CD4-positive, alpha-beta memory T cell (primary cell): Measurements from ENCODE around the gene ARID1B. TPM values are rescaled to one million over a fixed set of nuclear protein-coding genes. Genes with fewer than 3 reads are reported as not detected.

ENCODE experiments used
- CTCF ChIA-PET: fragments of 350-600 bp; sonication (Branson Sonifier 250); formaldehyde crosslinking; loops from one replicate; lab custom pipeline; 2021; ENCODE audit warnings: inconsistent platforms; ENCODE audit not compliant: partially characterized antibody; lab: Charles Lee
- POLR2A ChIA-PET: fragments of 350-600 bp; sonication (Branson Sonifier 250); formaldehyde crosslinking; loops from one replicate; lab custom pipeline; 2021; ENCODE audit not compliant: partially characterized antibody; lab: Charles Lee
- DNase-seq, 5 donors: peaks; one replicate each; pipeline versions ENCODE4 v3.0.0 to v3.0.0-alpha.2; 2020 to 2022; ENCODE audit warnings: mixed read lengths in 1 of 5
- H3K27ac ChIP-seq: one replicate; pipeline ENCODE4 v1.7.0; 2013; ENCODE audit warnings: low read depth, low read length
- H3K27me3 ChIP-seq: 2 replicates; pipeline ENCODE4 v1.7.0; 2013; ENCODE audit warnings: mild to moderate bottlenecking, low read length, moderate library complexity; ENCODE audit not compliant: insufficient read depth
- H3K36me3 ChIP-seq: 2 replicates; pipeline ENCODE4 v1.7.0; 2013; ENCODE audit warnings: mild to moderate bottlenecking, low read length, moderate library complexity; ENCODE audit not compliant: insufficient read depth
- H3K4me1 ChIP-seq: 2 replicates; pipeline ENCODE4 v1.7.0; 2013; ENCODE audit warnings: mild to moderate bottlenecking, low read length, moderate library complexity; ENCODE audit not compliant: insufficient read depth
- H3K4me3 ChIP-seq, 2 donors: one replicate each; pipeline ENCODE4 v1.7.0; 2013; ENCODE audit warnings: low read length in 2 of 2, mild to moderate bottlenecking in 1 of 2
- H3K9me3 ChIP-seq, 2 donors: one replicate each; pipeline ENCODE4 v1.7.0; 2013; ENCODE audit warnings: low read length in 2 of 2, control low read depth in 1 of 2; ENCODE audit not compliant: control insufficient read depth in 1 of 2
- H3K27ac Mint-ChIP-seq, 7 donors: one replicate each; pipeline ENCODE4 v1.8.0; 2020 to 2021; ENCODE audit warnings: mixed read lengths in 7 of 7, mild to moderate bottlenecking in 6 of 7, inconsistent platforms in 3 of 7, moderate library complexity in 3 of 7
- H3K27me3 Mint-ChIP-seq, 2 donors: one replicate each; pipeline ENCODE4 v1.8.0; 2020 to 2021; ENCODE audit warnings: mixed read lengths in 2 of 2
- H3K36me3 Mint-ChIP-seq, 2 donors: one replicate each; pipeline ENCODE4 v1.8.0; 2020 to 2021; ENCODE audit warnings: mixed read lengths in 2 of 2, inconsistent platforms in 1 of 2, mild to moderate bottlenecking in 1 of 2
- H3K4me1 Mint-ChIP-seq, 4 donors: one replicate each; pipeline ENCODE4 v1.8.0; 2020 to 2021; ENCODE audit warnings: mixed read lengths in 4 of 4, mild to moderate bottlenecking in 1 of 4
- H3K4me3 Mint-ChIP-seq, 8 donors: one replicate each; pipeline ENCODE4 v1.8.0; 2020 to 2021; ENCODE audit warnings: mixed read lengths in 8 of 8, mild to moderate bottlenecking in 7 of 8, moderate library complexity in 6 of 8, inconsistent platforms in 3 of 8
- H3K9me3 Mint-ChIP-seq, 8 donors: one replicate each; pipeline ENCODE4 v1.8.0; 2020 to 2021; ENCODE audit warnings: mixed read lengths in 8 of 8, mild to moderate bottlenecking in 5 of 8, inconsistent platforms in 3 of 8, moderate library complexity in 1 of 8
- intact Hi-C: fragments of 100-400 bp; cut with micrococcal nuclease; formaldehyde crosslinking; loops from one replicate; pipeline ENCODE4 v1.15.1; 2023
- polyA plus RNA-seq, 2 donors: library from polyadenylated mRNA; unstranded; fragments of 300-500 nt; fragmentation: Illumina TruSeq; gene quantifications; one replicate each; pipeline ENCODE4 v1.2.3, GENCODE V29; 2021
- total RNA-seq, 2 experiments: library from RNA; stranded (reverse); gene quantifications; one replicate each; pipeline ENCODE4 v1.2.3, GENCODE V29; 2021

ARID1B gene
- total and polyA plus RNA-seq, 4 experiments from 2014 or later: 5.4 to 131 (median 72.4) TPM

DNA sequence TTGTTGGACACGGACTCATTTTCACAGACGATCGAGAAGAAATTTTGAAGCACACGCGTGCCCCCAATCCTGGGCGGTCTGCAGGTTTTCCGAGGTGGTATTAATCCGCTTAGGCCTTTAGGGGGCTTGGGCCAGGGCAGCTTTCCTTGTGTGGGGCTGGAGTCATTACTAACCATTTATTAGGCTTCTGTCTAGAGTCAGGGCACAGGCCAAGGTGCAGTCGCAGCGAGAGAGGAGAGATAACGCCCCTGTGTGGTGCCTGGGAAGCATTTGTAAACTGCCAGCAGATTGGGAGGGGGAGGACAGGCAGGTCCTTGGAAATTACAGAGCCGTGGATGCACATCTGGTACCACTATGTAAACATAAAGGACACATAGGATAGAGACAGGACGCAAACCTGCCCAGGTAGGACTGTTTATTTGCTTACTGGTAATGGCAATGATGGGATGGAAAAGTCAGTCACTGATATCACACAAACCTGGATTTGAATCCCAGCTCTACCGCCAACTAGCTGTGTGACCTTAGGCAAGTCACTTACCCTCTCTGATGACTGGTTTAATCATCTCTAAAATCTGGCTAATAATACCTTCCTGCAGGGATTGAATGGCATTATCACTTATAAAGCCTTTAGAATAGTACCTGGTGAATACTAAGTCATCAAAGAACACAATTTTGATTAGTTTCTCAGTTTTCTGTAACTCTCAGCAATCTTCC lies 469.8 kb downstream of the ARID1B start:
- Histone ChIP-seq H3K27me3 (no peaks in the 10 kb centered on the region), H3K4me3 (no peak overlapping the region), H3K4me1 (no peaks in the 10 kb centered on the region), H3K36me3 (no peaks in the 10 kb centered on the region), H3K9me3 (peaks cover 0 to 4% of the 10 kb centered on the region in 2 donors), H3K27ac (no peak overlapping the region)
- Mint-ChIP-seq H3K4me1 (no peaks in the 10 kb centered on the region), H3K36me3 (no peaks in the 10 kb centered on the region), H3K4me3 (no peak overlapping the region), H3K27me3 (peaks cover 0 to 2% of the 10 kb centered on the region in 2 donors), H3K27ac (no peak overlapping the region), H3K9me3 (peaks cover 0 to 15% (median 9%) of the 10 kb centered on the region in 8 donors)
- no peak for DNase-seq
- CTCF ChIA-PET: no interaction called here
- intact Hi-C loops: no loop called here
- POLR2A ChIA-PET: no interaction called here

DNA sequence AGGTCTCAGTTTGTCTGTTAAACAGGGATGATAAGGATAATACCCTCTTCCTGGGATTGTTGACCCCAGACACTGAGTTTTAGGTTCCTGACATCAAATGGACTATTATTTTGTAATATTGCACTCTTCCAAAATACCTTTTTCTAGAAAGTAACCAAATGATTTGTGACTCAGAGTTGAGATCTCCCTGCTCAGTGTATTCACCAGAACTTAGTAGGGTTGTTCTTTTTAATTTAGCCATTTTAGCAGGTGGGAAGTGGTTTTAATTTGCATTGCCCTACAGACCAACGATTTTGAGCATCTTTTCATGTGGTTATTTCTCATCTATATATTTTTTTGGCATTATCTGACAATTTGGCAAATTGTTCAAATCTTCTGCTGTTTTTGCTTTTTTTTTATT lies 471.1 kb downstream of the ARID1B start:
- CTCF ChIA-PET: no interaction called here
- POLR2A ChIA-PET: no interaction called here
- Histone ChIP-seq H3K27me3 (no peaks in the 10 kb centered on the region), H3K36me3 (no peaks in the 10 kb centered on the region), H3K9me3 (peaks cover 0 to 4% of the 10 kb centered on the region in 2 donors), H3K4me3 (no peak overlapping the region), H3K27ac (no peak overlapping the region), H3K4me1 (no peaks in the 10 kb centered on the region)
- no peak overlapping the region for H3K27ac Mint-ChIP-seq
- H3K27me3 Mint-ChIP-seq: peaks cover 0 to 2% of the 10 kb centered on the region in 2 donors
- H3K9me3 Mint-ChIP-seq: peaks cover 0 to 15% (median 9%) of the 10 kb centered on the region in 8 donors
- no peak for DNase-seq
- H3K36me3 Mint-ChIP-seq: no peaks in the 10 kb centered on the region
- H3K4me3 Mint-ChIP-seq: no peak overlapping the region
- H3K4me1 Mint-ChIP-seq: no peaks in the 10 kb centered on the region
- intact Hi-C loops: no loop called here

DNA sequence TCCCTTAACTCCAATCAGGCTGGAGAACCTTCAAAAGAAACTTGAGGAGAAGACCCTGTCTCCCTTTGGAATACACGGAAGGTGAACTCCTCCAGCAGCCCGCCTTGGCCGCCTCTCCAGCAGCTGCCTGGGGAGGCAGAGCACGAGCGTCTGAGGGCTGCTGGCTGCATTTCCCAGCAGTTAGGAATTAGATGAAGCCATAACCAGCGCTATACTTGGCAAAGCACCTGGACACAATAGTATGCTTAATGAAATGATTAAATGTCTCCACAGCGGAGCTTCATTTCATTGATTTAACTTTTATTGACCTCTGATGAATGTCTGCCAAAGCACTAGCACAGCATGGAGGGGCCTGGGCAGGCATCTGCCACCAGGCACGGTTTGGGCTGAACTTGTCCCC lies 472.6 kb downstream of the ARID1B start:
- H3K4me3 ChIP-seq: no peak overlapping the region
- Mint-ChIP-seq H3K27ac (no peak overlapping the region), H3K36me3 (no peaks in the 10 kb centered on the region), H3K9me3 (peaks cover 0 to 12% (median 8%) of the 10 kb centered on the region in 8 donors), H3K27me3 (peaks cover 4 to 7% of the 10 kb centered on the region in 2 donors), H3K4me1 (peaks cover 0 to 5% (median 3%) of the 10 kb centered on the region in 4 donors), H3K4me3 (no peak overlapping the region)
- DNase-seq: no peak
- H3K4me1 ChIP-seq: no peaks in the 10 kb centered on the region
- H3K27me3 ChIP-seq: no peaks in the 10 kb centered on the region
- H3K36me3 ChIP-seq: no peaks in the 10 kb centered on the region
- POLR2A ChIA-PET: no interaction called here
- peaks cover 0 to 4% of the 10 kb centered on the region in 2 donors for H3K9me3 ChIP-seq
- H3K27ac ChIP-seq: no peak overlapping the region
- CTCF ChIA-PET: no interaction called here
- intact Hi-C loops: no loop called here

DNA sequence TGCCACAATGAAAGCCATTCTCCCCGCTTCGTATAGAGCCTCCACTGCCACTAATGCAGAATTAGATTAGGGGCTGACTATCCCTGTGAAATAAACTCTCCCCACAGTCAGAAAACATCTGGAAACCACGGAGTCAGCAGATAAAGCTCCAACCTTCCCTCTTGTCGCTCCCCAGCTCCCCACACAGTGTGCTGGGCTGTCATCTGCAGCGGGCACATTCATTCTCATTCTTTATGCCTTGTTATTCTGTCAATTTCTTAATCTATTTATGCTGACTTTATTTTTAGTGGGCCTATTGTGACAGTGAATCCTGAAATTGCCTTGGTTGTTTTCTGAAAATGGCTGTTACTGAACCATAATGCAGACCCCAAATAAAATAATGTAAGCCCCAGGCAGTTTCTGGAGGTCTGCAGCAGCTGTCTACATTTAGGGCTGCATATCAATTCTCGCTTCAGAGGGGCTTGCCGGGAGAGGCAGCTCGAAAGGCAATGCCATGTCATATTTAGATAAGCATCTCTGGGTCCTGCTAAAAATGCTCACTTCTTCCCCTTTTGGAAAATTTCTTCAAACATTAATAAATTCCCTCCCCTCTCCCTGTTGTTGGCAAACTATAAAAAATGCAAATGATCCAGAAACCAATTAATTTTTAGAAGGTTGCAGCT lies 474.5 kb downstream of the ARID1B start:
- ChIA-PET POLR2A (no interaction called here), CTCF (interaction anchor here (1.3 kb wide), 1 partner anchor 16 kb away, joined by 3 read pairs; no protein-coding TSS in a partner anchor)
- H3K36me3 Mint-ChIP-seq: no peaks in the 10 kb centered on the region
- H3K36me3 ChIP-seq: no peaks in the 10 kb centered on the region
- H3K27me3 ChIP-seq: no peaks in the 10 kb centered on the region
- no peak overlapping the region for H3K27ac Mint-ChIP-seq
- no peaks in the 10 kb centered on the region for H3K4me1 ChIP-seq
- intact Hi-C loops: no loop called here
- H3K27ac ChIP-seq: no peak overlapping the region
- peaks cover 0 to 12% (median 8%) of the 10 kb centered on the region in 8 donors for H3K9me3 Mint-ChIP-seq
- no peak for DNase-seq
- no peak overlapping the region for H3K4me3 Mint-ChIP-seq
- peaks cover 3 to 6% (median 4%) of the 10 kb centered on the region in 4 donors for H3K4me1 Mint-ChIP-seq
- no peak overlapping the region for H3K4me3 ChIP-seq
- H3K9me3 ChIP-seq: peaks cover 0 to 4% of the 10 kb centered on the region in 2 donors
- peaks cover 5 to 7% of the 10 kb centered on the region in 2 donors for H3K27me3 Mint-ChIP-seq

- Mint-ChIP-seq H3K27me3 (peaks cover 5 to 7% of the 10 kb centered on the region in 2 donors), H3K9me3 (peaks cover 0 to 11% (median 8%) of the 10 kb centered on the region in 8 donors), H3K4me1 (peaks cover 3 to 6% (median 4%) of the 10 kb centered on the region in 4 donors), H3K27ac (no peak overlapping the region), H3K36me3 (no peaks in the 10 kb centered on the region), H3K4me3 (no peak overlapping the region)
- Histone ChIP-seq H3K27me3 (no peaks in the 10 kb centered on the region), H3K9me3 (peaks cover 0 to 4% of the 10 kb centered on the region in 2 donors), H3K4me1 (no peaks in the 10 kb centered on the region), H3K4me3 (no peak overlapping the region), H3K27ac (no peak overlapping the region), H3K36me3 (no peaks in the 10 kb centered on the region)
- POLR2A ChIA-PET: no interaction called here
- intact Hi-C loops: no loop called here
- no peak for DNase-seq
- CTCF ChIA-PET: interaction anchor here (0.8 to 1.3 kb wide), 3 partner anchors 16 to 27 kb away, joined by 3 read pairs; no protein-coding TSS in a partner anchor
Measured at GRCh38 chr6:157253017-157253416, 475.8 kb downstream of the ARID1B start.

DNA sequence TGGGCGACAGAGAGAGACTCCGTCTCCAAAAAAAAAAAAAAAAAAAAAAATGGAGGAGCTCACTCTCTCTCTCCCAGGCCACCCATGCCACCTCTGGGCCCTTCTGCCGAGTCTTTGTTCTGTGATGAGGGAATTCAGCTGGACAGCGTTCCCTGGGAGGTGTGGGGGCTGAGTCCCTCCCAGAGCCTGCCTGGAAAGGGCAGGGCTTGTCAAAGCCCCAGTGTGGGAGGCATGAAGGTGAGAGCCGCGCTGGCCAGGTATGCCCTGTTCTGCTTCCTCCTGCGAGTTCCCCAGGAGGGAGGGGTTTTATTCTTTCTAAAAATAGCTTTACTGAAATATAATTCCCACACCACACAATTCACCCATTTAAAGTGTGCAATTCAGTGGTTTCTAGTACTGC lies 476.5 kb downstream of the ARID1B start:
- no peaks in the 10 kb centered on the region for H3K36me3 Mint-ChIP-seq
- H3K4me1 Mint-ChIP-seq: peaks cover 3 to 8% (median 5%) of the 10 kb centered on the region in 4 donors
- H3K4me3 Mint-ChIP-seq: no peak overlapping the region
- intact Hi-C loops: no loop called here
- no peaks in the 10 kb centered on the region for H3K36me3 ChIP-seq
- H3K27me3 Mint-ChIP-seq: peaks cover 5 to 7% of the 10 kb centered on the region in 2 donors
- H3K27ac ChIP-seq: no peak overlapping the region
- no peak overlapping the region for H3K4me3 ChIP-seq
- no peaks in the 10 kb centered on the region for H3K27me3 ChIP-seq
- H3K4me1 ChIP-seq: no peaks in the 10 kb centered on the region
- peaks cover 0 to 6% (median 3%) of the 10 kb centered on the region in 8 donors for H3K9me3 Mint-ChIP-seq
- no peak overlapping the region for H3K27ac Mint-ChIP-seq
- ChIA-PET POLR2A (no interaction called here), CTCF (interaction anchor here (0.8 to 1.0 kb wide), 2 partner anchors 17 to 27 kb away, joined by 3 read pairs; no protein-coding TSS in a partner anchor)
- H3K9me3 ChIP-seq: no peaks in the 10 kb centered on the region
- no peak for DNase-seq

GRCh38 chr6:157254538-157254937 lies 477.4 kb downstream of the ARID1B start:
- ChIA-PET CTCF (no interaction called here), POLR2A (no interaction called here)
- no peak overlapping the region for H3K4me3 ChIP-seq
- Mint-ChIP-seq H3K27me3 (peaks cover 5 to 9% of the 10 kb centered on the region in 2 donors), H3K4me1 (peaks cover 5 to 16% (median 9%) of the 10 kb centered on the region in 4 donors), H3K27ac (no peak overlapping the region), H3K36me3 (no peaks in the 10 kb centered on the region), H3K4me3 (no peak overlapping the region), H3K9me3 (peaks cover 0 to 3% (median 0%) of the 10 kb centered on the region in 8 donors)
- no peak overlapping the region for H3K27ac ChIP-seq
- H3K27me3 ChIP-seq: no peaks in the 10 kb centered on the region
- H3K36me3 ChIP-seq: no peaks in the 10 kb centered on the region
- no peak for DNase-seq
- H3K4me1 ChIP-seq: peaks cover 4% of the 10 kb centered on the region
- intact Hi-C loops: no loop called here
- H3K9me3 ChIP-seq: no peaks in the 10 kb centered on the region
